HG03060 (cell line): ENCODE data around the gene CENPQ.
A peak's percentile ranks its signal among the peaks of the same experiment; 100 is the strongest.

Experiments used
- ATAC-seq: cut with Tn5 transposase; IDR thresholded peaks from one replicate; pipeline ENCODE4 v1.9.1; 2021; ENCODE audit warnings: low read depth, moderate number of reproducible peaks; ENCODE audit not compliant: unreplicated experiment

The CENPQ gene

GRCh38 chr6:49499623-49500022 lies 36.5 kb downstream of the CENPQ start, which contains the start of gene GLYATL3:
Gene GLYATL3 (plus strand): TSS chr6:49499923. CDS start chr6:49511991, 12,068 bp downstream.
- no peak for ATAC-seq

GRCh38 chr6:49504666-49505065 lies 41.5 kb downstream of the CENPQ start:
- ATAC-seq = no peak

GRCh38 chr6:49506569-49507111 lies 43.5 kb downstream of the CENPQ start:
- ATAC-seq = no peak

GRCh38 chr6:49509342-49509741 lies 46.2 kb downstream of the CENPQ start:
- ATAC-seq = no peak

- no peak for ATAC-seq
Observed at GRCh38 chr6:49513153-49513989, 50.2 kb downstream of the CENPQ start.

GRCh38 chr6:49514571-49515484 lies 51.7 kb downstream of the CENPQ start:
- ATAC-seq = no peak

GRCh38 chr6:49515485-49516146 lies 52.4 kb downstream of the CENPQ start:
- no peak for ATAC-seq

GRCh38 chr6:49516147-49516505 lies 53.0 kb downstream of the CENPQ start:
- no peak for ATAC-seq

- no peak for ATAC-seq
Observed at GRCh38 chr6:49517919-49518318, 54.7 kb downstream of the CENPQ start.

GRCh38 chr6:49519660-49520059 lies 56.5 kb downstream of the CENPQ start:
- peak; percentile 78 for ATAC-seq

- ATAC-seq = no peak
Observed at GRCh38 chr6:49522710-49523593, 59.8 kb downstream of the CENPQ start.

- ATAC-seq = no peak
Observed at GRCh38 chr6:49523901-49524300, 60.7 kb downstream of the CENPQ start.

GRCh38 chr6:49524541-49524940 lies 61.4 kb downstream of the CENPQ start:
- ATAC-seq = no peak

GRCh38 chr6:49526598-49526997 lies 63.4 kb downstream of the CENPQ start:
- ATAC-seq = no peak

GRCh38 chr6:49527320-49527719 lies 64.2 kb downstream of the CENPQ start:
- ATAC-seq = no peak

GRCh38 chr6:49528571-49528970 lies 65.4 kb downstream of the CENPQ start:
- no peak for ATAC-seq

- ATAC-seq = no peak
Observed at GRCh38 chr6:49530141-49530776, 67.1 kb downstream of the CENPQ start.

GRCh38 chr6:49531774-49532569 lies 68.8 kb downstream of the CENPQ start:
- peak; percentile 97 for ATAC-seq
